GM21529 (cell line): ENCODE data around the gene STAT1.

ENCODE experiments used
- ATAC-seq: cut with Tn5 transposase; IDR thresholded peaks from one replicate; pipeline ENCODE4 v1.9.1; 2021; ENCODE audit not compliant: unreplicated experiment

STAT1 gene

DNA sequence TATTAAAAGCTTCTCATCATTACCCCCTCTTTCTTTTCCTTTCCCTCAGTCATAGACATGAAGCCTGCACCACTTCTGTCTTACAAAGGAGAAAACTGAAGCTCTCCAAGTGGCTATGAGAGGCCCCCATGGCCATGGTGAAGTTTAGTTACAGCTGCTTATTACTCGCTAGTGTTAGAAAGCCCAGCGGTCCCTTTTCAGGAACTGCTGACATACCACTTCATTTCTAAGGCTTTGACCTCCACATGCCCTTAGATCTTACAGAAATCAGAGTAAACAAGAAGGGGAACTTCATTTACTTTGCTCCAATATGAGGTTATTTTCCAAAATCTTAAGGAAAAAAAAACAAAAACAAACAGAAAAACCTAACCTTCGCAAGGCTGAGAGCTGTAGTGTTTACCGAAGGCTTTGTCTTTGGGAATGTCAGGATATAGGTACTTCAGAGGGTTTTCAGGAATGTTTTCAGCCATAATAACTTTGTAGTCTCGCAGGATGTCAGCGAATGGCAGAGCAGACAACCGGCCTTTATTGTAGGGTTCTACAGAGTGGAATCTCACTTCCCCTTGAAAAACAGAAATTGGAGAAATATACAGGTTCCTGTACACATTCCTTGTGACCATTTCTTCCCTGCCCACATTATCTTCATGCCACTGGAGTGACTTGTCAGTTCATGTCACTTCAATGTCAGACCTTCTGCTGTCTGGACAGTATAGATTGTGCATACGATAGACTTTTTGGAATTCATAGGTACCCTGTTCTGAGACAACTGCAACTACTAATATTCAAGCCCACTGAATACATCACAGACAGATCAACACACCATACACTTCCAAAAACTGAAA is 18.8 kb upstream of the STAT1 start:
- no peak for ATAC-seq

DNA sequence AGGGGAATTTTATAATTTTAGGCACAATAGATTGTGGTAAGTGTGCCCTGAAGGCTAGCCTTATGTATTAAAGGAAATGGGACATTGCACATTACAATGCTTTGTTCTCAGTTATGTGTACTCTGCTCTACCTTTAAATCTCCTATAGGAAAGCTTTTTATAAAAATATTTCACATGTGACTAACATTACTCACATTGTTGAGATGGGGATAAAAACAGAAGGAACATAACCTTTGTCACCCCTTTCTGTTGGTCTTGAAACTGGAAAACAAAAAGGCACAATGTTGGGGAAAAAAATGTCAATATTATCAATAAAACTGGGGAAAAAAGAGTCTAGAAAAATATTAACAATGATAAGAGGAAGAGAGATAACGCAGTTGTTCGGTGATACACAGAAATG is 17.3 kb upstream of the STAT1 start:
- no peak for ATAC-seq

- ATAC-seq: peak; percentile 99
These were observed 16.7 kb upstream of the STAT1 start for GRCh38 chr2:191030521-191031154.

DNA sequence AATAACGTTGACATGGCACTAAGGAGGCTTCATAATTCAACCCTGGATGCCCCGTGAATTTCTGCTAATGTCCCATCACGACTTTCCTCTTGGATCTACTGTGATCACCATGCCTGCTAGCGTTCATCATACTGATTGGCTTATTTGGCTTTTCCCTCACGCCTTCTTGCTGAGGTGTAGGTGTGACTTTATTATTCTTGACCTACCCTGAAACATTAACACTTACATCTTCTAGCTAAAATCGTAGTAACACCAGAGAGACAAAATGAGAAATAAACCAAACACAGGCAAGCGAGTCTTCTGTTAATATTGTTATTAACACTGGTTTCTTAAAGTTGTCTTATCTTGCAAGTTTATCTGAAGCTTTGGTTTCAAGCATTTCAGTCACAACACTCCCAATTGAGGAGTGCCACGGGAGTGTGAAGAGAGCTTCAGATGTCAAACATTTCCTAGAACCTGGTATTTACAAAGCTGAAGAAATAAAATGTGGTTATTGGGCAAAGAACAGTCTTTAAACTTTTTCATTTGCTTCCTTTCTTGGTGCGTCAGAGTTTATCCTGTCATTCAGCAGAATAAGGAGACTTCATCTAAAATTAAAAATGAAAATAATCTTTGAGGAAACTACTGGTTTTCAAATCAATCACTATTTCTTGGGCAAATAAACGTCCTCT is 15.4 kb upstream of the STAT1 start:
- ATAC-seq: no peak

DNA sequence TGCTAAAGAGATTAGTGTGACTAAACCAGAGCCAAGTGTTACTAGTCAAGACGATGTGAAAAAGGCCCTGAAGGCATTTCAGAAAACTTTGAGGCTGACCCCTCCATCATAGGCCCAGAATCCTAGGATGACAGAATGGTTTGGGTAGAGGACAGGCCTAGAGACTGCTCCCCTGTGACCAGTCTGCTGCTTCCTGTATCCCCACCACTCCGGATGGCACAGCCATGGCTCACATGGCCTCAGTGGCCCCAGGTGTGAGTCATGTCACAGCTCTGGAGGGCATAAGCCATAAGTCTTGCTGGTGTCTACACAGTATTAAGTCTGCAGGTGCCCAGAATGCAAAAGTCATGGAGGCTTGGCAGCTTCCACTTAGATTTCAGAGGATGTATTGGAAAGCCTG is 12.4 kb upstream of the STAT1 start:
- ATAC-seq: no peak

GRCh38 chr2:191025135-191025534 is 11.2 kb upstream of the STAT1 start:
- no peak for ATAC-seq

DNA sequence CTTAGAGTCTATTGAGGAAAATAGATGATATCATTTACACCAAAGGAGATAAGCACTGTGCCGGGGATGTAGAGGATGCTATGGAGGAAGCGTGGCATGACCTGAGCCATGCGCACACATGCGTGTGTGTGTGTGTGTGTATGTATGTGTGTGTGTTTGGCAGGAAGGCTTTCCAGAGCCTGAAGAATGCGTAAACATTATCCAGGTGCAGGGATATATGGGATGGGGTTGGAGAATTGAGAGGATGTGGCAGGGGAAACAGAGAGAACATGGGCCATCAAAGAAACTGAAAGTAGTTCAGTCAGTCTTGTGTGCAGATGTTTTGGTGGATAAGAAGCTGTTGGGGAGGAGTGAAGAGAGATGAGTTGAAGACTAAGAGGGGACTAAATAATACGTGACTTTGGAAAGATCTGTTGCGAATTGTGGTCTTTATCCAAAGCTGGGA is 9.3 kb upstream of the STAT1 start:
- no peak for ATAC-seq

GRCh38 chr2:191020742-191021381 is 6.9 kb upstream of the STAT1 start:
- ATAC-seq: peak; percentile 18

- peak; percentile 72 for ATAC-seq
These were observed 6.3 kb upstream of the STAT1 start for GRCh38 chr2:191020221-191020741.

DNA sequence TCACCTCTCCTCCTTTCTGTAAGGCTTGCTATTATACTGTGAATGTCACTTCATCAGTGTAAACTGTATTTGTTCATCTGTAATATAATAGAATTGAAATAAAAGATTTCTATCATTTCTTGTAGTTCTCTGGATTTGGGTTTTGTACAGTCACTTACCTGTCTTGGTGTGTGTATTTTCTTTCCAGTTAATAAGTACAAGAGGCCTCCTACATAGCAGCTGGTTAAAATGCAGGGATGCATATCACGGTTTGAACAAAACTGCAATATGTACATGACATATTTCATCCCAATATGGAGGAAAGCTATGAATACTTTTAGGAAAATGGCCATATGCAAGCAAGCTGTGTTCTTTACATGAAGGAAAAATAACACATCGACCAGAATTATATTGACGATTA is 5.4 kb upstream of the STAT1 start:
- no peak for ATAC-seq

- no peak for ATAC-seq
These were observed 4.7 kb upstream of the STAT1 start for GRCh38 chr2:191018643-191019119.

DNA sequence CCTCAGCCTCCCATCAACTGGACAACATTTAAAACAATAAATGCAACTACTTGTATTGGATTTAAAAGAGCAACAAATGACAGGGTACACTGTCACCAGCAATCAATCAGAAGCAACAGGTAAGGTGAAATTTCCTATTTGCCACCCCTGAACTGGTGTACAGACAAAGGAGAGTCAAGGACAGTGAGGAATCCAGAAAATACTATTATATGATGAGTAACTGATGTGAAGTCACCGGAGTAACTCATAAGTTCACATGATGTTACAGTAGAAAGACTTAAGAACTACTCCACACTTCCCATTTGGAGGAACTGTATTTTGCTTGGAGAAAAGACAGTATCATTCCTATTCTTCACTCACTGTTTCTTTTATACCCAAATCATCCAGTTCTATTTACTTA is 4.1 kb upstream of the STAT1 start:
- no peak for ATAC-seq

DNA sequence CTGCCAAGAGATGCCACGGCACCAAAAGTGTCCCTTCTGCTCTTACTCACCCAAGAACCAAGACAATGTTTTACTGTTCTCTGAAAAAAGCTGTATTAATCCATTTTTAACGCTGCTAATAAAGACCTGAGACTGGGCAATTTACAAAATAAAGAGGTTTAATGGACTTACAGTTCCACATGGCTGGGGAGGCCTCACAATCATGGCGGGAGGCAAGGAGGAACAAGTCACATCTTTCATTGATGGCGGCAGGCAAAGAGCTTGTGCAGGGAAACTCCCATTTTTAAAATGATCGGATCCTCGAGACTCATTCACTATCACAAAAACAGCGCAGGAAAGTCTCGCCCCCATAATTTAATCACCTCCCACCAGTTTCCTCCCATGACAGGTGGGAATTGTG is 1.9 kb upstream of the STAT1 start:
- no peak for ATAC-seq

DNA sequence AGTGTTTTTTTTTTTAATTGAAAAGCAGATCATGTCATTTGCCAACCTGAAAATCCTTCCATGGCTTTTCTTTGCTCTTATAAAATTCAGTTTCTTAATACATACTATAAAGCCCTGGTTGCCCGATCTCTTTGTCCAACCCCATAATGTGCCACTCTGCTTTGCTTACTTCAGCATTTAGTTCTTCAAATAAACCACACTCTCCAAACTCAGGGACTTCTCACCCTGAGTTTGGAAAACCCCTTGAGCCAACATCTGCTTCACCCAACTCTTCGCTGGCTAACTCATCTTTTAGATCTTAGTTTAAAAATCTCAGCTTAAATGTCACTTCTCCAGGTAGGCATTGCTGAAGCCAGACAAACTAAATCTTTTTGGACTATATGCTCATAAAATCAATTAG is 1.3 kb upstream of the STAT1 start:
- ATAC-seq: no peak

DNA sequence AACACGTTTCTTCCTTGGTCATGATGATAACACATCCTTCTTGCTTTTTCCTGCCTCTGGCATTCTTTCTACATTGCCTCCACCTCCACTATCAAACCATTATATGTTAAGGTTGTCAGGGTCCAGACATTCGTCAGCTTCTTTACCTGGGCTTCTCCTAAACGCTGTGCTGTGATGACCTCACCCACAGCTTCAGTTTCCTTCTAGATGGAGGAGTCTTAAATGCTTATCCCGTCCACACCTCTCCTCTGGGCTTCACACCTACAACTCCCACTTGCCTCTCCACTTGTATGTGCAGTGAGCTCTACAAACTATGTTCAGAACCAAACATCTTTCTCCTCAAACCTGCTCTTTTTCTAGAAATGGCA is 666 bp upstream of the STAT1 start:
- peak; percentile 1 for ATAC-seq

- ATAC-seq: no peak
These were observed 364 bp downstream of the STAT1 start for GRCh38 chr2:191013682-191013931.

GRCh38 chr2:191012845-191013681 is 908 bp downstream of the STAT1 start:
- no peak for ATAC-seq

DNA sequence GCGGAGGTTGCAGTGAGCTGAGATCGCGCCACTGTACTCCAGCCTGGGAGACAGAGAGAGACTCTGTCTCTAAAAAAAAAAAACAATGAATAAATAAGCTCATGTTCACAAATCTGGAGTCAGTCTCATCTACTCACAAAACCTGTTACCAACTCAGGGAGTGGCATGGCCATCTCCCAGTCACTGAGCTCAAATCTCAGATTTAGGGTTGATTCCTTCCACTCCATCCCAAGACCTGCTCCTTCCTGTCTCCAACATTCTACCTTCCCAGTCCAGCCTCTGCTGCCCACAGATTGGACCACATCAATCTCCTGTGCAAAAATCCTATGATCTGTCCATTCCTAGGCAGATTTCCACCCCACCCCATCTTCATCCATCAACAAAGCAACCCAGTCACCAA is 1.6 kb downstream of the STAT1 start:
- no peak for ATAC-seq

DNA sequence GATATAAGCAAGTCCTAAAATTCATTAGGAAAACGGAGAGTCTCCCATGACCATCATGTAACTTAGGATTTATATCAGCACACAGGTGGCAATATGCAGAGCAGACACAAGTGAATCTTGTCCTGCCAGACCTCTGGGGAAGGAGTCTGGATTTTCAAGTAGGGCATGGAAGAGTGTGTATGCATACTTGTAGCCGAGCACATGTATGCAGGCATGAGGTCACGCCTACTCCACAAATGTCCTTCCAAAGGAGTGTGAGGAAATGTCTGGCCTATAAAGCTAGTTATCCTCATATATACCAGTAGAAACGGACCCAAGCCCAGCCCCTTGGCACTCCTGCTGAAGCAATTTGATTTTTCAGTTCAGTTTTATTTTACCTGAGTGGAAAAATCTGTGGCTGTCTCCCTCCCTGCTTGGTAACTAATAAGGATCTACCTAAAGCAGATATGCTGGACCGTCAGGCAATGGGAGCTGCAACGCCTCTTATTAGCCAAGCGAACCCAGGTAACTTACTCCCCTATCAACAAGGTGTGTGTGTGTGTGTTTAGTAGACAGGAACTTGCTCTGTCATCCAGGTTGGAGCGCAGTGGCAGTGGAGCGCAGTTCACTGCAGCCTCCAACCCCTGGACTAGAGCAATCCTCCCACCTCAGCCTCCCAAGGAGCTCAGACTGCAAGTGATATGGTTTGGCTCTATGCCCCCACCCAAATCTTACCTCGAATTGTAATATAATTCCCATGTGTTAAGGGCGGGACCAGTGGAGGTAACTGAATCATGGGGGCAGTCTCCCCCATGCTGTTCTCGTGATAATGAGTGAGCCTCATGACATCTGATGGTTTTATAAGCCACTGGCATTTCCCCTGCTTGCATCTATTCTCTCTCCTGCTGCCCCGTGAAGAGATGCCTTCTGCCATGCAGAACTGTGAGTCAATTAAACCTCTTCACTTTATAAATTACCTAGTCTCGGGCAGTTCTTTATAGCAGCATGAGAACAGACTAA is 2.8 kb downstream of the STAT1 start:
- ATAC-seq: no peak
